Prostate gland (tissue), 2 donors: Measurements from ENCODE around the gene DCAF11. TPM values are rescaled to one million over a fixed set of nuclear protein-coding genes. Genes with fewer than 3 reads are reported as not detected.

Source experiments
- DNase-seq: peaks from one replicate; pipeline ENCODE4 v3.0.0-alpha.2; 2019; ENCODE audit warnings: low spot score
- H3K27ac ChIP-seq, 2 donors: fragments of 200-600 bp; sonication (generic); 2 replicates each; pipeline ENCODE4 v1.5.1; 2017 to 2019
- H3K27me3 ChIP-seq: fragments of 200-600 bp; sonication (generic); replicated peaks from 2 replicates; pipeline ENCODE4 v1.5.1; 2019; ENCODE audit not compliant: insufficient read depth
- H3K36me3 ChIP-seq, 2 donors: fragments of 200-600 bp; sonication (generic); 1 replicate in 1 of 2; 2 replicates in 1 of 2; pipeline versions ENCODE4 v1.5.1 to v1.8.1; 2017 to 2019
- H3K4me1 ChIP-seq: fragments of 200-600 bp; sonication (generic); replicated peaks from 2 replicates; pipeline ENCODE4 v1.5.1; 2019
- H3K4me3 ChIP-seq, 2 donors: fragments of 200-600 bp; sonication (generic); 2 replicates each; pipeline ENCODE4 v1.5.1; 2017 to 2019
- H3K9me3 ChIP-seq: fragments of 200-600 bp; sonication (generic); 2 replicates; pipeline ENCODE4 v1.5.1; 2017
- POLR2A ChIP-seq: fragments of 450-650 bp; IDR thresholded peaks from one replicate; pipeline ENCODE4 v1.6.1; 2016; ENCODE audit warnings: antibody characterized with exemption, mild to moderate bottlenecking
- POLR2AphosphoS5 ChIP-seq: sonication (generic); formaldehyde crosslinking; IDR thresholded peaks from one replicate; pipeline ENCODE4 v1.6.1; 2017; ENCODE audit warnings: antibody characterized with exemption
- WGBS: methylation state at CpG from one replicate; pipeline ENCODE4 v1.1.5; 2018; 5-methylcytosine and 5-hydroxymethylcytosine counted together
- intact Hi-C: fragments of 100-400 bp; cut with DNase I; formaldehyde crosslinking; loops from one replicate; pipeline ENCODE4 v1.14.2; 2022
- total RNA-seq, 2 donors: library from RNA; depleted of rRNA; stranded (reverse); fragments of >200 nt; gene quantifications; one replicate each; pipeline ENCODE4 v1.1.0, GENCODE V29; 2016
- TF ChIP-seq, protein P1 (sequence below), 4 experiments: fragments of 200-600 bp in 2 of 4; fragments of 450-650 bp in 2 of 4; sonication (generic) in 2 of 4; IDR thresholded peaks; 1 replicate in 3 of 4; 2 replicates in 1 of 4; pipeline ENCODE4 v1.5.1; 2016 to 2019; ENCODE audit warnings: antibody characterized with exemption in 4 of 4, mild to moderate bottlenecking in 2 of 4, moderate library complexity in 2 of 4

DCAF11 gene
- total RNA-seq, 2 donors from 2014 or later, result 111 to 115 TPM

DNA sequence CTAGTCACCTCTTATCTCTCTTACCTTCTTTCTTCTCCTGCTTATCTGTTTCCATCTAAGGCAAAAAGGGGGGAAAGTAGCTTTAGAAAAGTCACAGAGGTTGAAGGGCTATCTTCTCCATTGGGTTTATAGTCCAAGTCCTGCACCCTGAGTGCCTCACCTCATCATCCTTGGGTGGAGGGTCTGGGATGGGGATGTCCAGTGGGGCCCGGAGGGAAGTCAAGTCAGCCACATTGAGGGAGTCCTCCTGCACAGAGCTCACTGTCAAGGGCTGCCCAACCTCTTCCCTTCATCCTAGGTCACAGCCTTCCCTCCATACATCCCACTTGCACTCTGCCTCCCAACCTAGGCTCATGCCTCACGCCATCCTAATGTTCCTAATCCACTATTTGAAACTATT, 30.6 kb downstream of the DCAF11 start:
- H3K4me3 ChIP-seq, result no peak overlapping the region
- no peak for DNase-seq
- no peaks in the 10 kb centered on the region for H3K9me3 ChIP-seq
- H3K4me1 ChIP-seq, result peaks cover 11% of the 10 kb centered on the region
- peak overlapping the region in 1 of 2 donors; percentile 94 for H3K27ac ChIP-seq
- TF ChIP-seq POLR2AphosphoS5, result no peak
- no peak for TF ChIP-seq POLR2A
- H3K27me3 ChIP-seq, result no peaks in the 10 kb centered on the region
- 89% methylated on average over 2 of the region's 2 CpGs for WGBS
- H3K36me3 ChIP-seq, result no peaks in the 10 kb centered on the region
- intact Hi-C loops, result no loop called here

DNA sequence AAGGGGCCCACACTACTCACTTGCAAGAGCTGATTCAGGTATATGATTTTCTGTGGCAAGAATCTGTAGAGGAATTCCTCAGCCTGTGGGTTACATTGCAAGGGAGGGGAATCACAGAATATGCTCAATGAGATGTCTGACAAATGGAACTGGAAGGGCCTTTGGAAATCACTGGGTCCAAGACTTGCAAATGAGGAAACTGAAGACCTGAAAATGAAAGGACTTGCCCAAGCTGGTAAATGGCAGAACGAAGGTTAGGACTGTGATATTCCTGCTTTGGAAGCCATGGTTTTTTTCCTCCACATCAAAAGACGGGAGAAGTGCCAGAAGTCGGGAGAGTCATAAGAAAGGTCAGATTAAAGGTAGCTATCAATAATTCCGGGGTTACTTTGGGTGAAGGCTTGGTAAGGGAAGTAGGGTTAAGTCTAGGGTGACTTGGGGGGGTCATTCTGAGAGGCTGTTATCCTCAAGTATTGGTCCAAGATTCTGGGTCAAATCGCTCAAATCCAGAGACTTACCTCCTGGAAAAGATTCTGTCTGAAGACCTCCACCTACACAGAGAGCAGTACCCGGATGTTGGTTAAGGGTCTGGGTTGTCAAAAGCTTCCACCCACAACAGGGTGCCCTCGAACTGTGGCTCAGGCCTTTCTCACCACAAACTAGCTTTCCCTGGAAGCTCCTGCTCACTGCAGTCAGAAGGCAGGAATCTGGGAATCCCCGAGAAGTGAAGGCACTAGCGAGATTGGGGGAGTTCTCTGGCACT, 31.3 kb downstream of the DCAF11 start:
- TF ChIP-seq POLR2AphosphoS5, result no peak
- TF ChIP-seq, protein P1, sequence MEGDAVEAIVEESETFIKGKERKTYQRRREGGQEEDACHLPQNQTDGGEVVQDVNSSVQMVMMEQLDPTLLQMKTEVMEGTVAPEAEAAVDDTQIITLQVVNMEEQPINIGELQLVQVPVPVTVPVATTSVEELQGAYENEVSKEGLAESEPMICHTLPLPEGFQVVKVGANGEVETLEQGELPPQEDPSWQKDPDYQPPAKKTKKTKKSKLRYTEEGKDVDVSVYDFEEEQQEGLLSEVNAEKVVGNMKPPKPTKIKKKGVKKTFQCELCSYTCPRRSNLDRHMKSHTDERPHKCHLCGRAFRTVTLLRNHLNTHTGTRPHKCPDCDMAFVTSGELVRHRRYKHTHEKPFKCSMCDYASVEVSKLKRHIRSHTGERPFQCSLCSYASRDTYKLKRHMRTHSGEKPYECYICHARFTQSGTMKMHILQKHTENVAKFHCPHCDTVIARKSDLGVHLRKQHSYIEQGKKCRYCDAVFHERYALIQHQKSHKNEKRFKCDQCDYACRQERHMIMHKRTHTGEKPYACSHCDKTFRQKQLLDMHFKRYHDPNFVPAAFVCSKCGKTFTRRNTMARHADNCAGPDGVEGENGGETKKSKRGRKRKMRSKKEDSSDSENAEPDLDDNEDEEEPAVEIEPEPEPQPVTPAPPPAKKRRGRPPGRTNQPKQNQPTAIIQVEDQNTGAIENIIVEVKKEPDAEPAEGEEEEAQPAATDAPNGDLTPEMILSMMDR (IDR thresholded peaks at IDR 0.05), result no peak
- TF ChIP-seq POLR2A, result no peak
- no peaks in the 10 kb centered on the region for H3K9me3 ChIP-seq
- H3K27ac ChIP-seq, result peak overlapping the region; percentile 92 to 94
- peaks cover 0 to 5% of the 10 kb centered on the region in 2 donors for H3K36me3 ChIP-seq
- 14% methylated on average over 9 of the region's 9 CpGs for WGBS
- H3K4me3 ChIP-seq, result peak overlapping the region; percentile 68 to 92
- intact Hi-C loops, result no loop called here
- DNase-seq, result no peak
- H3K27me3 ChIP-seq, result no peaks in the 10 kb centered on the region
- H3K4me1 ChIP-seq, result peaks cover 11% of the 10 kb centered on the region

DNA sequence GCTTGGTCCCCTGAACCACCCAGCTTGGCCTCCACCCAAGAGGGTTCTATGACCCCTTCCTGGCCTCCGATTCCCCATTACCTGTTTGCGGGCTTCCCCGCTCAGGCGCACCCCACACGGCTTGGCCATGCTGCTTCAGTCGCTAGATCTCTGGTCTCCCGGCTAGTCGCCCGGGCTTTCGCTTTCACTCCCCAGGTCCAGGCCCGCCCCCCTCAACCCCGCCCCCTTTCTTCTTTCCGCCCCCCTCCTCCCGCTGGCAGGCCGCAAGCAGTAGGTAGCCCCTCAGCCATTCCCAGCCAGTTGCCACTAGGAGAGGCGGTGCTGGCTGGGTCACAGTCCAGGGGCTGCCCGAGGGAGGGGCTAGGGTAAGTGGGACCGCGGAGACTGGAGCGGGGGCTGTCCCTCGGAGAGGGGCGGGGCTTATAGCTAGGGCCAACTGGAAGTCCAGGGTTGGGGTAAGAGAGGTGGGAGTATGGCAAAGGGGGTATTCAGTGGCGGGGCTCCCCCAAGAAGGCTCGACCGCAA, 31.9 kb downstream of the DCAF11 start, which contains the start of gene PSME2:
Gene PSME2, minus strand, starts transcription at position 158 of the 525 bp plus-strand sequence. Its CDS starts 29 bp downstream, at position 129.
- Histone ChIP-seq H3K4me1 (peaks cover 11% of the 10 kb centered on the region), H3K27me3 (no peaks in the 10 kb centered on the region), H3K36me3 (peaks cover under 1 to 12% of the 10 kb centered on the region in 2 donors), H3K4me3 (peak within 1 kb of the TSS; percentile 68 to 92), H3K9me3 (no peaks in the 10 kb centered on the region), H3K27ac (peak within 1 kb of the TSS; percentile 92 to 94)
- TF ChIP-seq, protein P1 (IDR thresholded peaks at IDR 0.05), result no peak
- peak; percentile 71 for TF ChIP-seq POLR2AphosphoS5
- TF ChIP-seq POLR2A, result peak; percentile 51
- intact Hi-C loops, result no loop called here
- DNase-seq, result peak; percentile 92
- under 1% methylated on average over 25 of the region's 25 CpGs for WGBS

DNA sequence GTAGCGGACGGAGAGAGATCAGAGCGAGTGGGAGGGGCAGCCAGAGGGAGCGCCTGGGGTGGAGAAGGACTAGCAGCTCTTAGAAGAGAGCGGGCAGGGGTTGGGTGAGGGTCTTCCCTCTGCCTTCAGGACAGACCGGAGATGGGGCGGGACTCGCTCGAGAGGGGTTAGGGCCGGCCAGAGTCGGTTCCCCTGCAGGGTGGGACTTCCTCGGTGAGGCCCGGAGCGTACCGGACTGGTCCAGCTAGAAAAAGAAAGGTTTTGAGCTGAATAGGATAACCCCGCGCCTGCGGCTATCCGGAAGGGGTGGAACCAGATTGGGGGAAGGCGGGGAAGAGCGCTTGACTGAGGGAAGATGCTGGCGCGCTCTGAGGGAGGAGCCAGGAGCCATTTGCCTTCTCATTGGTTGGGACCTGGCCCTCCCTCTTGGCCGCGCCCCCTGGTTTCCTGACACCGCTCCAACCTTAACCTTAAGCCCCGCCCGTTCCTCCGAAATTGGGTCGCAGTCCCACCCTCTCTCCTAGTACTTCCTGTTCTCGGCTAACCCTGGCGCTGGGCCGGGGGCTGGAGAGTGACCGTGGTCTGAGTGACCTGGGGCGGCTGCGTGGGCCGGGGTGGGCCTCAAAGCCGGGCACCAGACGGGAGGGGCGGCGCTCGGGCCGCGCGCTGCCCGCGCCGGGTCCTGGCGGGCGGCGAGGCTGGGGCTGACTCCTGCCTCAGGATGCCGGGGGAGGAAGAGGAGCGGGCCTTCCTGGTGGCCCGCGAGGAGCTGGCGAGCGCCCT, 32.6 kb downstream of the DCAF11 start, which contains the start of gene RNF31:
Gene RNF31, plus strand, starts transcription at position 521 of the 783 bp plus-strand sequence. Its CDS starts 201 bp downstream, at position 722.
- H3K9me3 ChIP-seq, result no peaks in the 10 kb centered on the region
- peak within 1 kb of the TSS; percentile 92 to 94 for H3K27ac ChIP-seq
- under 1% methylated on average over 40 of the region's 57 CpGs for WGBS
- TF ChIP-seq POLR2A (peak; percentile 42), POLR2AphosphoS5 (peak; percentile 84)
- TF ChIP-seq, protein P1 (IDR thresholded peaks at IDR 0.05), result peak in 1 of 4 experiments; percentile 18
- peak within 1 kb of the TSS; percentile 68 to 92 for H3K4me3 ChIP-seq
- H3K27me3 ChIP-seq, result no peaks in the 10 kb centered on the region
- peaks cover 11% of the 10 kb centered on the region for H3K4me1 ChIP-seq
- H3K36me3 ChIP-seq, result peaks cover 3 to 18% of the 10 kb centered on the region in 2 donors
- DNase-seq, result peak; percentile 98
- intact Hi-C loops, result no loop called here
